ENCODE data around the gene FAM9A.

FAM9A gene

GRCh38 chrX:8801041-8801599 is at the start of gene FAM9A:
Gene FAM9A (minus strand): TSS chrX:8801383. CDS start chrX:8800171, 1,212 bp downstream.
- TF ChIP-seq CSDC2 (CRISPR knock-in tag; IDR thresholded peaks at IDR 0.05) (no peak), ZFP3 (CRISPR knock-in tag; IDR thresholded peaks at IDR 0.05) (no peak), ZFP30 (CRISPR knock-in tag; IDR thresholded peaks at IDR 0.05) (no peak), ISL1 (CRISPR knock-in tag; IDR thresholded peaks at IDR 0.05) (no peak), ZNF70 (CRISPR knock-in tag; IDR thresholded peaks at IDR 0.05) (no peak), RARB (CRISPR knock-in tag; IDR thresholded peaks at IDR 0.05) (no peak), OSR1 (CRISPR knock-in tag; IDR thresholded peaks at IDR 0.05) (no peak), TOX (CRISPR knock-in tag; IDR thresholded peaks at IDR 0.05; ENCODE audit: borderline replicate concordance) (no peak), POU6F1 (CRISPR knock-in tag; IDR thresholded peaks at IDR 0.05; ENCODE audit: borderline replicate concordance, low read depth) (no peak)

GRCh38 chrX:8850478-8850877 is 49.3 kb upstream of the FAM9A start:
- no peak for ATAC-seq
- TF ChIP-seq ZC3H10 (CRISPR knock-in tag; IDR thresholded peaks at IDR 0.05): no peak
- TF ChIP-seq ZFP30 (CRISPR knock-in tag; IDR thresholded peaks at IDR 0.05): no peak
- TF ChIP-seq OSR1 (CRISPR knock-in tag; IDR thresholded peaks at IDR 0.05): no peak
- no peak for TF ChIP-seq TOX (CRISPR knock-in tag; IDR thresholded peaks at IDR 0.05; ENCODE audit: borderline replicate concordance)
- no peak for TF ChIP-seq PPARA (CRISPR knock-in tag; IDR thresholded peaks at IDR 0.05; ENCODE audit: borderline replicate concordance)
- TF ChIP-seq, protein P1, sequence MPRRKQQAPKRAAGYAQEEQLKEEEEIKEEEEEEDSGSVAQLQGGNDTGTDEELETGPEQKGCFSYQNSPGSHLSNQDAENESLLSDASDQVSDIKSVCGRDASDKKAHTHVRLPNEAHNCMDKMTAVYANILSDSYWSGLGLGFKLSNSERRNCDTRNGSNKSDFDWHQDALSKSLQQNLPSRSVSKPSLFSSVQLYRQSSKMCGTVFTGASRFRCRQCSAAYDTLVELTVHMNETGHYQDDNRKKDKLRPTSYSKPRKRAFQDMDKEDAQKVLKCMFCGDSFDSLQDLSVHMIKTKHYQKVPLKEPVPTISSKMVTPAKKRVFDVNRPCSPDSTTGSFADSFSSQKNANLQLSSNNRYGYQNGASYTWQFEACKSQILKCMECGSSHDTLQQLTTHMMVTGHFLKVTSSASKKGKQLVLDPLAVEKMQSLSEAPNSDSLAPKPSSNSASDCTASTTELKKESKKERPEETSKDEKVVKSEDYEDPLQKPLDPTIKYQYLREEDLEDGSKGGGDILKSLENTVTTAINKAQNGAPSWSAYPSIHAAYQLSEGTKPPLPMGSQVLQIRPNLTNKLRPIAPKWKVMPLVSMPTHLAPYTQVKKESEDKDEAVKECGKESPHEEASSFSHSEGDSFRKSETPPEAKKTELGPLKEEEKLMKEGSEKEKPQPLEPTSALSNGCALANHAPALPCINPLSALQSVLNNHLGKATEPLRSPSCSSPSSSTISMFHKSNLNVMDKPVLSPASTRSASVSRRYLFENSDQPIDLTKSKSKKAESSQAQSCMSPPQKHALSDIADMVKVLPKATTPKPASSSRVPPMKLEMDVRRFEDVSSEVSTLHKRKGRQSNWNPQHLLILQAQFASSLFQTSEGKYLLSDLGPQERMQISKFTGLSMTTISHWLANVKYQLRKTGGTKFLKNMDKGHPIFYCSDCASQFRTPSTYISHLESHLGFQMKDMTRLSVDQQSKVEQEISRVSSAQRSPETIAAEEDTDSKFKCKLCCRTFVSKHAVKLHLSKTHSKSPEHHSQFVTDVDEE (CRISPR knock-in tag; IDR thresholded peaks at IDR 0.05): no peak
- TF ChIP-seq BACH2 (CRISPR knock-in tag; IDR thresholded peaks at IDR 0.05; ENCODE audit: borderline replicate concordance): no peak
- TF ChIP-seq, protein P2, sequence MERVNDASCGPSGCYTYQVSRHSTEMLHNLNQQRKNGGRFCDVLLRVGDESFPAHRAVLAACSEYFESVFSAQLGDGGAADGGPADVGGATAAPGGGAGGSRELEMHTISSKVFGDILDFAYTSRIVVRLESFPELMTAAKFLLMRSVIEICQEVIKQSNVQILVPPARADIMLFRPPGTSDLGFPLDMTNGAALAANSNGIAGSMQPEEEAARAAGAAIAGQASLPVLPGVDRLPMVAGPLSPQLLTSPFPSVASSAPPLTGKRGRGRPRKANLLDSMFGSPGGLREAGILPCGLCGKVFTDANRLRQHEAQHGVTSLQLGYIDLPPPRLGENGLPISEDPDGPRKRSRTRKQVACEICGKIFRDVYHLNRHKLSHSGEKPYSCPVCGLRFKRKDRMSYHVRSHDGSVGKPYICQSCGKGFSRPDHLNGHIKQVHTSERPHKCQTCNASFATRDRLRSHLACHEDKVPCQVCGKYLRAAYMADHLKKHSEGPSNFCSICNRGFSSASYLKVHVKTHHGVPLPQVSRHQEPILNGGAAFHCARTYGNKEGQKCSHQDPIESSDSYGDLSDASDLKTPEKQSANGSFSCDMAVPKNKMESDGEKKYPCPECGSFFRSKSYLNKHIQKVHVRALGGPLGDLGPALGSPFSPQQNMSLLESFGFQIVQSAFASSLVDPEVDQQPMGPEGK (CRISPR knock-in tag; IDR thresholded peaks at IDR 0.05; ENCODE audit: borderline replicate concordance): no peak
- no peak for TF ChIP-seq RARB (CRISPR knock-in tag; IDR thresholded peaks at IDR 0.05)
- TF ChIP-seq ARNTL (CRISPR knock-in tag; IDR thresholded peaks at IDR 0.05; ENCODE audit: borderline replicate concordance, low read depth): no peak
- TF ChIP-seq POU6F1 (CRISPR knock-in tag; IDR thresholded peaks at IDR 0.05; ENCODE audit: borderline replicate concordance, low read depth): no peak
- TF ChIP-seq ISL1 (CRISPR knock-in tag; IDR thresholded peaks at IDR 0.05): no peak
- TF ChIP-seq TCF4 (CRISPR knock-in tag; IDR thresholded peaks at IDR 0.05; ENCODE audit: borderline replicate concordance): no peak
- TF ChIP-seq GLIS3 (CRISPR knock-in tag; IDR thresholded peaks at IDR 0.05): no peak
- no peak for TF ChIP-seq CSDC2 (CRISPR knock-in tag; IDR thresholded peaks at IDR 0.05)
- no peak for TF ChIP-seq CREB5 (CRISPR knock-in tag; IDR thresholded peaks at IDR 0.05; ENCODE audit: low read depth)
- no peak for TF ChIP-seq ZFP3 (CRISPR knock-in tag; IDR thresholded peaks at IDR 0.05)
- TF ChIP-seq ZNF70 (CRISPR knock-in tag; IDR thresholded peaks at IDR 0.05): no peak

More at GRCh38 chrX:8801041-8801599, at the start of gene FAM9A:
- ATAC-seq: no peak

DNA sequence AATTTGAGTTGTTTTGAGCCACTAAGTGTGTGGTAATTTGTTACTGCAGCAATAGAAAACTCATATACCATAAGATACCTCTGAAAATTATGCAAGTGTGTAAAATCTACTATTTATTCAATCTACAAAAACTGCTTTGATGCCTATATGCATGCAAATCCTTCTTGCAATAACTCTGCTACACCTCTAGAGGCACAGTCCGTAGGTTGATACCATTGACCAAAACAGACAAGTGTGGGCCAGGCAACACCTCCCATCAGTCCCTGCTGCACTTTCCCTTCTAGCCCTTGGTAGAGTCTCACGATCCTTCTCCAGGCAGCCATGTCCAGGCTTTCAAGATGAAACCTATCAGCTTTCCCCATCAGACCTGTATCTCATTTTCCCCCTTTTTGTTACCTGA is 48.8 kb upstream of the FAM9A start:
- ATAC-seq: no peak
- TF ChIP-seq PPARA (CRISPR knock-in tag; IDR thresholded peaks at IDR 0.05; ENCODE audit: borderline replicate concordance) (no peak), ZC3H10 (CRISPR knock-in tag; IDR thresholded peaks at IDR 0.05) (no peak), SNAI2 (CRISPR knock-in tag; IDR thresholded peaks at IDR 0.05) (no peak), GLIS3 (CRISPR knock-in tag; IDR thresholded peaks at IDR 0.05) (no peak), ZNF565 (CRISPR knock-in tag; conservative IDR thresholded peaks at IDR 0.05; ENCODE audit: low read depth) (no peak), ZNF8 (CRISPR knock-in tag; IDR thresholded peaks at IDR 0.05) (no peak), RARB (CRISPR knock-in tag; IDR thresholded peaks at IDR 0.05) (no peak), POU6F1 (CRISPR knock-in tag; IDR thresholded peaks at IDR 0.05; ENCODE audit: borderline replicate concordance, low read depth) (no peak), ESRRG (CRISPR knock-in tag; IDR thresholded peaks at IDR 0.05) (no peak), TOX (CRISPR knock-in tag; IDR thresholded peaks at IDR 0.05; ENCODE audit: borderline replicate concordance) (no peak), OSR1 (CRISPR knock-in tag; IDR thresholded peaks at IDR 0.05) (no peak), CREB5 (CRISPR knock-in tag; IDR thresholded peaks at IDR 0.05; ENCODE audit: low read depth) (no peak), TCF4 (CRISPR knock-in tag; IDR thresholded peaks at IDR 0.05; ENCODE audit: borderline replicate concordance) (no peak)

Measured in SK-N-SH treated with all-trans-retinoic acid at 6 μM for 48 hours (cell line).